Embryonic facial prominence (tissue), 1 donor: ENCODE results near the gene VENTX.

Source experiments
- DNase-seq: peaks from one replicate; pipeline ENCODE4 v3.0.0-alpha.2; 2016; ENCODE audit errors: extremely low spot score

VENTX gene

DNA sequence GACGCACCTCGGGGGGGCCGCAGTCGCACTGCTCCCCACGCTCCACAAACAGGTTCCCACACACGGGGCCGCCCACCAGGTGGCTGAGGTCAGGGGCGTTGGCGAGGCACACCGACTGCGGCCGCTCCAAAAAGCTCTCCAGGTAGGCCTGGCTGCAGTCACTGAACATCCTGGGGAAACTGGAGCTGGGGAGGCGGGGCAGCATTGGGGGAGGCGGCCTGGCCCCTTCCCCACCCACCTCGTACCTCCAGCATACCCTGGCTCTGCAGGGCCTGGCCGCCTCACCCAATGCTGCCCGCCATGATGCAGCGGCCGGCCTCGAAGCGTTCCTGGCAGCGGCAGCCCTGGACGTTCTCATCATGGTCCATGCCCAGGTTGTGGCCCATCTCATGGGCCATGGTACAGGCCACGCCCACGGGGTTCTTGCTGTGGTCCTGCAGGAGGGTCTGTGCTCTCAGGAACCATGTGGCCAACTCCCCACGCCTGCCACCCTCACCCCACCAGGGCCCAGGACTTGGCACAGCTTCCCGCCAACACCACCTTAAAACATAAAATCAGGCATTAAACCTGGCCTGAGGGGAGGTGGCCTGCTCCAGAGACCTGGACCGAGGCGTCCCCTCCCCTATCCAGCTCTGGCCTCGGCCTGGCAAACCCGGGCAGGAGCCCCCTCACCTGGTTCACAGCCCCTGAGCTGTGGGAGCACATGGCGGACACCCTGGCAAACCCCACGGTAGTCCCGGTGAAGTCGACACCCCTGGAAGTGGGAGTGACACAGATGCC, 34.1 kb downstream of the VENTX start:
- DNase-seq, result no peak

DNA sequence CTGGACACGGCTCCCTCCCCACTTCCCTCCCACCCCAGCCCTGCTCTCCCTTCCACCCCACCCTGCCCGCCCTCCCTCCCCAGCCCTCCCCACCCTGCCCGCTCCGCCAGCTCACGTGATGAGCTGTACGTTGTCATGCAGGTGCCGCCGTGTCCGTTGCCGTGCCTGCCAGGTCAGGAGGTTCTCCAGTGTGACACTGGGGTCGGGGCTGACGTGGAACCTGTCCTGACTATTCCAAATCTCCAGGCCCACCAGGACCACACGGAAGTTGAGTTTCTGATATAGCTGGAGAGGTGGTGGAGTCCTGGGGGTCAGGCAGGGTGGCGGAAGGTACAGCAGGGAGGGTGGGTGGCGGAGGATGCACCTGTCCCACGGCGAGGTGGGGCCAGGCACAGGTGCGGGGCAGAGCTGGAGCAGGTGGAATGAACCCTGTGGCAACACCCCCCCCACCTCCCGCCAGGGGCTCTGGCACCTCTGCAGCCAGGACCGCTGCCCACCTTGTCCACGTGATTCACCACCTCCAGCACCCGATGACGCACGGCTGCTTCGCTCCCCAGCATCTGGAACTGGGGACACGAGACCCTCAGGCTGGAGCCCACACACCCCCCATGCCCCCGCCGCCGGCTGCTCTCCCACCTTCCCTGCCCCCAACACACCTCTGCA, 34.8 kb downstream of the VENTX start:
- DNase-seq, result no peak

DNA sequence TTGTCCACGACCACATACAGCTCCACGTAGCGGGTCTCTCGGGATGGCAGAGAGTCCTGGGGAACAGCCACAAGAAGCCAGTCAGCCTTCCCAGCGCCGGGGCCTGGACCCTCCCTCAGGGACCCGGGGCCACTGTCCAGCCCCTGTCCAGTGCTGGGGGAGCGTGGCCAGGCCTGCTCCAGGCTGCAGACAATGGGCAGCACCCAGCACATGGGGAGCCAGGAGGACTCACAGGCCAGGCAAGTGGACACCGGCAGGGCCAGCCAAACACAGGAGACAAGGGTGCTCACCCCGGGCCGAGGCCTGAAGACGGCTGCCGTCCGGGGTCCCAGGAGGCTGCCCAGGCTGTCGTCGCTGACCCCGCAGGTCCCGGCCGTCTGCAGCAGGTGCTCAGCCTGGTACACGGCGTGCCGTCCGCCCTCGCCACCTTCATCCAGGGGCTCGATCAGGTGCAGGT, 35.3 kb downstream of the VENTX start:
- DNase-seq, result no peak

- DNase-seq, result no peak
Measured at GRCh38 chr10:133273534-133274143, 36.0 kb downstream of the VENTX start.

GRCh38 chr10:133274751-133275683, 37.4 kb downstream of the VENTX start:
- DNase-seq, result no peak

- no peak for DNase-seq
Measured at GRCh38 chr10:133275684-133276092, 38.0 kb downstream of the VENTX start.

DNA sequence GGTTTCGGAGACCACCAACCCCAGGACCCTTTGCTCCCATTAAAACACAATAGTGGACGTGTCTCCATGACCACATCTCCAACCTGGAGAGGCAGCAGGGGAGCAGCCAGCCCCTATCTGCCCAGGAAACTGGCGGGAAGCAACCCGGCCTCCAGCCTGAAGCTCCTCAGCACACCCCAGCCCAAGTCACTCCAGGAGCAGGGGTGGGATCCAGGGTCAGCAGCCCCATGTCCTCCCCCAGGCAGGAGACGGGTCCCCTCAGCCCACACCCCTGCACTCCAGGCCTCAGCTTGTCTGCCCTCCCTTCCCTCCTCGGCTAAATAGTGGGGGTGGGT, 38.4 kb downstream of the VENTX start:
- no peak for DNase-seq

- no peak for DNase-seq
Measured at GRCh38 chr10:133276435-133277201, 39.0 kb downstream of the VENTX start, which contains the start of gene ADAM8. Gene ADAM8 (minus strand): TSS chr10:133276868. CDS start chr10:133276817, 51 bp downstream.

DNA sequence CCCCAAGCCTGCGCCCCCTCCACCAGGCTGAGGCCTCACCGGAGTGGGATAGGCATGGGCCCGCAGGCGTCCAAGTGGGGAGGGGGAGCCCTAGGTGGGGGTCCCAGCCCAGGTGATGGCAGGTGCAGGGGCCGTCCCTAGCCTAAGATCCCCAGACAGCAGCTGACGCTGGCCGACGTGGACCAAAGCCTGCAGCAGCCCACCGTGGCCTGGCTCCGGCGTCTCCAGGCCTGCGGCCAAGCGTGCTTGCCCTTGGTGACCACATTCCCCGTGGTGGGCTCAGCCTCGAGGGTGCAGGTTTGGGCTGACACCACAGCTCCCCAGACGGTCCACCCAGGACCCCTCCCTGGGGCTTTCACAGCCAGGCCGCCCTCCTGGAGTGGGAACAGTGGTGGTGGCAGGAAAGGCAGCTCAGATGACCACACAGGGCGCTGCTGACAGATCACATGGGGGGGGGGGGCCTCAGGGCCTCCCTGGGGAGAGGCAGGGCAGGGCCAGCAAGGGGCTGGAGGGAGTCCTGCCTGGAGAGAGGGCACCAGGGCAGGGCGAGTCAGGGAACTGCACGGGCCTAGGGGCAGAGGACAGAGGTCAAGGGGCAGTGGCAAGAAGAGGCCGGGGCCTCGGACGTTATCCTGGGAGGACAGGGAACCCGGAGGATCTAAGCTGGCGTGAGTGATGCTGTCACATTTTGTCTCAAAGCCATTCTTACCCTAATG, 39.8 kb downstream of the VENTX start:
- no peak for DNase-seq

DNA sequence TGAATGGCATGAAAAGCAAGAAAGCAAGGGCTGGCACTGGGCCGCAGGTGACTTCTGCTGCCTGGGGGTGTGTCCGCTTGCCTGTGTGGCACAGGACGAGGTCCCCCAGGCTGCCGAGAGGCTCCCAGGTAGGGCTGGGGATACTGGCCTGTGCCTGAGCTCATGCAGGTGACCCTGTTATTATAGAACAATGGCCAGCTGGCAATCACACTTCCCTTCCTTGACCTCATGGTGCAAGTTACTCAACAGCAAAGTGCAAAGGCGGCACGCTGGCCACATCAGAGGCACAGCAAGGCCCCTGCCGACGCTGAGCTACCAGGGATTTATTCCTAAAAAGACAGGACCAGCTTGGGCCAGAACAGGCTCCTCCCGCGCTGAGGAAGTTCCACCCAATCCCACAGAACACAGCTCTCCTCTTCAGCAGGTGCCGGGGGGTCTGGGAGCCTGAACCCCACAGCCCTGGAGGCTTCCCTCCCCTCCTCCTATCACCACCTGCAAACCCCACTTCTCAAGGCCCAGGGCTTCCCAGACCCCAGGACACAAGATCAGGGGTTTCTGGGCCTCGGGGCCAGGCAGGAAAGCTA, 40.4 kb downstream of the VENTX start:
- DNase-seq, result no peak

DNA sequence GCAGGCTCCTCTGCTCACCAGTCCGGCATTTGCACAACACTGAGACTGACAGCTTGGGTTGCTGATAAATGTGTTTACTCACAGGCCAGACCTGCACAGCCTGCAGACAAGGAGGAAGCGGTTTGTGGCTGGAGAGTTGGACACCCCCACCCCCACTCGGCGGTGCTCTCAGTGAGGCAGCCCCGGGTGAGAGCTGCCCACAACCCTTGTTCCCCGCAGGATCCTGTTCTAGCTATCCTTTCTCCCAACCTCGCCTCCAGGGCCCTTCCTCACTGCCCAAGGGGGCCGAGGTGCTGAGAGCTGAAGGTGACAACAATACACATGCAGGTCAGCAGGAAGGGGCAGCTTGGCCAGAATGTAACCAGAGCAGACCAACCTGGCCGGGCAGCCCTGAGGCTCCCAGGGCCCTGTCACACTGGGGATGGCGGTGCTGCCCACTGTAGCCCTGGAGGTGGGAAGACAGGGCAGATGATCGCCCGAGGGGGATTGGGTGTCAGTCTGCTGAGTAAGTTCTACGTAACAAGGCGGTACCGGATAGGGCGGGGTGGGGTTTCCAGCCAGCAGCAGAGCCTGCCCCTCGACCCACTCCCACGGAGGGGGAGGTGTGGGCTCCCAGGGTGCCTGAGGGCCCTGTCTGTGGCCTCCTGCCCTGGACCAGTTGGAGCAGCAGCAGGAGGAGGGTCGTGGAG, 41.1 kb downstream of the VENTX start:
- no peak for DNase-seq

DNA sequence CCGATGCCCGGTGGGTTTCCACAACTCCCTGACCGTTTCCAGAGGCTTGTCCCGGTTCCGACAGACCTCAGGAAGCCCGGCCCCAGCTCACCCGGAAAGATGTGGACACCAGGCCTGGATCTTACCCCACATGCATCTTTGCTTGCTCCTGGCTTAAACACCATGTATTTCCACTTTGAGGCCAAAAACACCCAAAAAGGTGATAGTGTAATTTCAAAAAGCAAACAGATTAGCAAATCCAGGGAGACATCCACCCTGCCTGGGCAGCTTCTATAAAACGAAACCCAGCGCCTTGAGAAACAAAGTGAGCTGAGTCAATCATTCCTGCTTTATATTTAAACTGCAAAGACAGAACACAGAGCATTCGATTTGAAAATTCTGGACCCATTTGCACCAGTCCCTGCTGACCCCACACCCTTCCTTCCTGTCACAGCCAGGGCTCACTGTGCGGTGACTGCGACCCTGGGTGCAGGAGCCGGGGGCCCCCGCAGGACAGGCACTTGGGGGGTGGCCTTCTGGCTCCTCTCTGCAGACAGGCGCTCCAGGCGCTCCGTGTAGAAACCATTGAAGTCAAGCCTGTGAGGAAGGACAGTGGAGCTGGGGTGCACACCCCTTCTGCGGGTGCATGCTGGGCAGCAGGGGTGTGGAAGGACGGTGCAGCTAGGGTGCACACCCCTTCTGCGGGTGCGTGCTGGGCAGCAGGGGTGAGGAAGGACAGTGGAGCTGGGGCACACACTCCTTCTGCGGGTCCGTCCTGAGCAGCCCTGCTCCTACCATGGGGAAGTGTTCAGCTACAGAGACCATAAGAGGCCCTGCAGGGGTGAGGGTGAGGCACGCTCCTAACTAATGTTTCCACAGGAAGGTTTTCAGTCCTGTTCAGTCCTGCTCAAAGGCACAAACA, 41.9 kb downstream of the VENTX start:
- no peak for DNase-seq

DNA sequence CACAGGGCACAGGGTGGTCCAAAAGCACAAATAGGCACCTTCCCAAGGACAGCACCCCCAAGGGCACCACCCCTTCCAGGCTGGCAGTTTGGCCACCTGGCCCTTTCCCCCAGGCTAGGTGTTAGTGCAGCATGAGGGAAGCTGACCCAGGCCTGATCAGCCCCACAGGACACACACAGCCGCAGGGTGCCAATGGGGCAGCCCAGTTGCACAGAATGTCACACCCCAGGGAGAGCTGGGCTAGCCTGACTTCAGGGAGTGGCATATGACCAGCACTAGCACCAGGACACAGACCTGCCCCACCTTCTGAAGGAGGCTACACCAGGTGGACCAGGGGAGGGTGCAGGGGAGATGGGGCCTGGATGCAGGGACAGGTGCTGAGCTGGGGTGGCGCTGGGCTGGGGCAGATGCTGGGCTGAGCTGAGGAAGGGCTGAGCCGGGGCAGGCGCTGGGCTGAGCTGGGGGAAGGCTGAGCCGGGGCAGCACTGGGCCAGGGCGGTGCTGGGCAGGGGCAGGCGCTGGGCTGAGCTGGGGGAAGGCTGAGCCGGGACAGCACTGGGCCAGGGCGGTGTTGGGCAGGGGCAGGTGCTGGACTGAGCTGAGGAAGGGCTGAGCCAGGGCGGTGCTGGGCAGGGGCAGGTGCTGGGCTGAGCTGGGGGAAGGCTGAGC, 42.9 kb downstream of the VENTX start:
- no peak for DNase-seq

GRCh38 chr10:133281084-133281483, 43.4 kb downstream of the VENTX start:
- DNase-seq, result no peak

DNA sequence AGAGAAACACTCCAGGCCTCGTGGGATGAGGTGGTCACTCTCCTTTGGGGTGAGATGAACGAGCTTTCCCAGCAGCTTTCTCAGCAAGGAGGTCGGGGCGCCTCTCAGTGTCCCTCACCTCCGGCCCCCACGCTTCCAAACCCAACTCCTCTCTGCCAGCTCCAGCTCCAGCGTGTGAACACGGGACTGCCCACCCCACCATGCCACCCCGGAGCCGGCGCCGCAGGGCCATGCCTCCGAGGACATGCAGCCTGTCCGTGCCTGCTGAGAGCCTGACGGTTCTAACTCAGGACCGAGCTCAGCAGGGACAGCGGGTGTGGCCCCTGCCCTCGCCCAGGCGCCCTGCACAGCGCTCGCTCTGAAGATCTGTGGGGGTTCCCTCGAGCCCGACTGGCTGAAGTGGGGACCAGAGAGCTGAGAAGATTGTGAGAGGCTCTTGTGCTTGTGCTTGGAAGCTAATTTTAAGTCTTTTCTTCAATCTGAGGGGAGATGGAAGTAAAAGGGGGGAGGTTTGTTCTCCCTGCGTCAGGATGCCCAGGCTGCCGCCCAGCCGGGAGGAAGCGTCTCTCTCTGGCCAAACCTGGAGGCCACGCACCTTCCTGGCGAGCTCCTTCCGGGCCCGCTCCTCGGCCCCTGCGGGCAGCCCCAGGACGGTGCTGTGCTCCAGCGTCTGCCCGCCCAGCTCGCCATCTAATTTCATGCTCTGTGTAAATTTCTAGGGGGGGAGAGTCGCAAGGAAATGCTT, 44.1 kb downstream of the VENTX start:
- DNase-seq, result no peak

DNA sequence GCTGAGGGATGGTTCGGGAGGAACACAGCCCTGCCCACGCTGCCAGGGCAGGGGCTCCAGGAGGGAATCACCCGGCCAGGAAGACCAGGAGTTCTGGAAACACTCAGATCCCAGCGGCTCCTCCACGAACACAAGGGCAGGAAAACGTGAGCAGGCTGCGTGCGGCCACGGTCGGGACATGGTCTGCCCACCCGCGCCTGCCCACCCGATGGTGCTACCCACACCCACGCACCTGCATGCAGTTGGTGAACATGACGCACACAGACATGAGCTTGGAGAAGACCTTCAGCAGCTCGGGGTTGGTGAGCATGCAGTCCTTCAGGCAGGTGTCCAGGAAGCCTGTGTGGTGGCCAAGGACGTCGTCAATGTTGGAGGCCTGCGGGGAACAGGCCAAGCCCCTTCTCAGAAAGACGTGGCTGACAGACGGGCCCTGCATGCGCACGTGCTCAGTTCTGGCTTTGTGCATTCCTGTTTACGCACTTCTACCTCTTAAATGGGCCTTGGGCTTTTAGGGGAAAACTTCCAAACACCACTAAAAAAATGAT, 45.3 kb downstream of the VENTX start:
- DNase-seq, result no peak

DNA sequence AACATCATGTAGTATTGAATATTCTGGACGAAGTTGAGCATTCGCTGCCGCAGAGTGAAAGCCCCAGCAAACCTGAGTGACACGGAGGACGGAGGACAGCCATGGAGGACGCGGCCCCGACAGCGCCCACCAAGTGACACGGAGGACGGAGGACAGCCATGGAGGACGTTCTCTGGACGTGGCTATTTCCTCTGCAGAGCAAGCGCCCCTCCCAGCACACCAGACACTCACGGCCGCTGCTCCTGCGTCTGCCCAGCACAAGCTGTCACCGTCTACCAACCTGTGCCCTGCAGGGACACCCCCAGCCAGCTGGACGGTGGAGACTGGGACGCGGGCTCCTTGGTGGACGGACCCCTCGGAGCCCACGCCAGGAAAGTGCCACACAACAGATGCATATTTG, 46.3 kb downstream of the VENTX start:
- no peak for DNase-seq
